ENCODE measurements around the gene MAMSTR. TPM values are rescaled to one million over a fixed set of nuclear protein-coding genes. Genes with fewer than 3 reads are reported as not detected.
A peak's percentile ranks its signal among the peaks of the same experiment; 100 is the strongest.

MAMSTR gene
- total and polyA plus RNA-seq, 8 donors: 0.46 to 3.6 (median 1.5) TPM; not detected in 3

- H3K4me3 ChIP-seq: no peak overlapping the region
- no peak overlapping the region for H3K27ac ChIP-seq
- peaks cover 4 to 60% (median 32%) of the 10 kb centered on the region in 4 donors for H3K36me3 ChIP-seq
- no peak for DNase-seq
- H3K4me1 ChIP-seq: no peaks in the 10 kb centered on the region
- WGBS, 5 donors: 38 to 84% (median 61%) methylated on average over 2 of the region's 2 CpGs
- H3K9me3 ChIP-seq: no peaks in the 10 kb centered on the region
- no peaks in the 10 kb centered on the region for H3K27me3 ChIP-seq
- intact Hi-C loops (cut with DNase I; ENCODE audit: low total_unique reads): no loop called here
- TF ChIP-seq EP300 (IDR thresholded peaks at IDR 0.05) (no peak), POLR2A (IDR thresholded peaks at IDR 0.05) (no peak), CTCF (IDR thresholded peaks at IDR 0.05) (no peak), POLR2AphosphoS5 (IDR thresholded peaks at IDR 0.05) (no peak)
Measured at GRCh38 chr19:48705431-48705830, 14.1 kb downstream of the MAMSTR start.

GRCh38 chr19:48703316-48703715 lies 16.2 kb downstream of the MAMSTR start:
- Histone ChIP-seq H3K27me3 (no peaks in the 10 kb centered on the region), H3K27ac (no peak overlapping the region), H3K4me1 (peaks cover 0 to 15% (median 7%) of the 10 kb centered on the region in 4 donors), H3K9me3 (no peaks in the 10 kb centered on the region), H3K4me3 (no peak overlapping the region), H3K36me3 (peaks cover 4 to 61% (median 32%) of the 10 kb centered on the region in 4 donors)
- no peak for DNase-seq
- TF ChIP-seq CTCF (IDR thresholded peaks at IDR 0.05): no peak
- TF ChIP-seq POLR2A (IDR thresholded peaks at IDR 0.05): no peak
- no peak for TF ChIP-seq EP300 (IDR thresholded peaks at IDR 0.05)
- TF ChIP-seq POLR2AphosphoS5 (IDR thresholded peaks at IDR 0.05): no peak
- WGBS, 5 donors: 93 to 97% (median 95%) methylated on average over 15 to 23 of the region's 23 CpGs
- intact Hi-C loops (cut with DNase I; ENCODE audit: low total_unique reads): no loop called here

GRCh38 chr19:48702701-48703100 lies 16.8 kb downstream of the MAMSTR start:
- TF ChIP-seq POLR2AphosphoS5 (IDR thresholded peaks at IDR 0.05) (no peak), POLR2A (IDR thresholded peaks at IDR 0.05) (no peak), EP300 (IDR thresholded peaks at IDR 0.05) (no peak), CTCF (IDR thresholded peaks at IDR 0.05) (no peak)
- Histone ChIP-seq H3K4me1 (peaks cover 0 to 16% (median 10%) of the 10 kb centered on the region in 4 donors), H3K27ac (no peak overlapping the region), H3K27me3 (peaks cover 0 to under 1% (median 0%) of the 10 kb centered on the region in 3 donors), H3K4me3 (no peak overlapping the region), H3K9me3 (no peaks in the 10 kb centered on the region), H3K36me3 (peaks cover 4 to 61% (median 32%) of the 10 kb centered on the region in 4 donors)
- no peak for DNase-seq
- intact Hi-C loops (cut with DNase I; ENCODE audit: low total_unique reads): no loop called here
- 92 to 95% (median 94%) methylated on average over 13 of the region's 13 CpGs for WGBS, 5 donors

GRCh38 chr19:48698046-48698445 lies 21.5 kb downstream of the MAMSTR start:
- Histone ChIP-seq H3K4me3 (peak overlapping the region in 3 of 4 donors; percentile 11 to 58 (median 53)), H3K9me3 (no peaks in the 10 kb centered on the region), H3K4me1 (peaks cover 17 to 36% (median 26%) of the 10 kb centered on the region in 4 donors), H3K27ac (peak overlapping the region; percentile 72 to 94 (median 88)), H3K36me3 (peaks cover 0 to 24% (median 21%) of the 10 kb centered on the region in 4 donors), H3K27me3 (peaks cover 0 to 23% (median 8%) of the 10 kb centered on the region in 3 donors)
- DNase-seq: peak; percentile 84 to 87
- intact Hi-C loops (cut with DNase I; ENCODE audit: low total_unique reads): no loop called here
- TF ChIP-seq CTCF (IDR thresholded peaks at IDR 0.05) (no peak), POLR2AphosphoS5 (IDR thresholded peaks at IDR 0.05) (peak in 2 of 3 donors; percentile 77 to 91)
- 22 to 35% (median 28%) methylated on average over 4 of the region's 4 CpGs for WGBS, 5 donors

All from stomach (tissue), 9 donors.